WTC11 (cell line): ENCODE data around the gene CCDC51. TPM values are rescaled to one million over a fixed set of nuclear protein-coding genes. Genes with fewer than 3 reads are reported as not detected.
A peak's percentile ranks its signal among the peaks of the same experiment; 100 is the strongest.

ENCODE experiments used
- ATAC-seq: fragments of 200-7000 bp; cut with Tn5 transposase; 2 replicates; pipeline ENCODE4 v1.10.0; 2021; ENCODE audit warnings: mild to moderate bottlenecking, moderate library complexity
- CTCF ChIA-PET: fragments of 300-600 bp; sonication (Branson Sonifier 250); formaldehyde crosslinking; loops from one replicate; lab custom pipeline; 2021; ENCODE audit warnings: antibody characterized with exemption; lab: Charles Lee
- POLR2A ChIA-PET: fragments of 350-600 bp; sonication (Branson Sonifier 250); formaldehyde crosslinking; loops from one replicate; lab custom pipeline; 2021; ENCODE audit warnings: antibody characterized with exemption; lab: Charles Lee
- DNase-seq: peaks from one replicate; pipeline ENCODE4 v3.0.0; 2021; ENCODE audit warnings: low spot score
- H3K27ac Mint-ChIP-seq: 2 replicates; pipeline ENCODE4 v1.8.0; 2021; ENCODE audit warnings: mixed read lengths
- H3K27me3 Mint-ChIP-seq: 2 replicates; pipeline ENCODE4 v1.8.0; 2021; ENCODE audit warnings: low read depth, mild to moderate bottlenecking, moderate library complexity, mixed read lengths
- H3K36me3 Mint-ChIP-seq: 2 replicates; pipeline ENCODE4 v1.8.0; 2021; ENCODE audit warnings: mixed read lengths
- H3K4me1 Mint-ChIP-seq: 2 replicates; pipeline ENCODE4 v1.8.0; 2022; ENCODE audit warnings: mixed read lengths
- H3K4me3 Mint-ChIP-seq: 2 replicates; pipeline ENCODE4 v1.8.0; 2021; ENCODE audit warnings: mild to moderate bottlenecking, moderate library complexity, mixed read lengths
- H3K9me3 Mint-ChIP-seq: 2 replicates; pipeline ENCODE4 v1.8.0; 2021; ENCODE audit warnings: mixed read lengths
- AR ChIP-seq: fragments of 250-450 bp; sonication (Bioruptor Pico); IDR thresholded peaks from 2 replicates; pipeline ENCODE4 v1.9.0; 2021; ENCODE audit warnings: mild to moderate bottlenecking
- CBFB ChIP-seq: sonication (generic); formaldehyde crosslinking; IDR thresholded peaks from 2 replicates; pipeline ENCODE4 v1.8.1; 2022; ENCODE audit warnings: mild to moderate bottlenecking, low read depth, missing genetic modification reagents
- CREM ChIP-seq: sonication (generic); formaldehyde crosslinking; IDR thresholded peaks from 2 replicates; pipeline ENCODE4 v1.8.1; 2022; ENCODE audit warnings: mild to moderate bottlenecking, missing genetic modification reagents, moderate library complexity
- ESRRA ChIP-seq: sonication (generic); formaldehyde crosslinking; IDR thresholded peaks from 2 replicates; pipeline ENCODE4 v1.8.1; 2022; ENCODE audit warnings: mild to moderate bottlenecking, missing genetic modification reagents, borderline replicate concordance
- ETV6 ChIP-seq: sonication (generic); formaldehyde crosslinking; IDR thresholded peaks from 2 replicates; pipeline ENCODE4 v1.8.1; 2022; ENCODE audit warnings: mild to moderate bottlenecking, missing genetic modification reagents
- FOXP1 ChIP-seq: sonication (generic); formaldehyde crosslinking; IDR thresholded peaks from 2 replicates; pipeline ENCODE4 v1.8.0; 2022; ENCODE audit warnings: missing genetic modification reagents, mild to moderate bottlenecking, moderate library complexity, borderline replicate concordance
- GRHL2 ChIP-seq: fragments of 250-450 bp; sonication (Bioruptor Pico); IDR thresholded peaks from 2 replicates; pipeline ENCODE4 v1.8.0; 2022; ENCODE audit warnings: mild to moderate bottlenecking, moderate library complexity; ENCODE audit not compliant: insufficient replicate concordance, severe bottlenecking
- JAZF1 ChIP-seq: fragments of 250-450 bp; sonication (Bioruptor Pico); IDR thresholded peaks from 2 replicates; pipeline ENCODE4 v1.9.0; 2021; ENCODE audit warnings: moderate library complexity, mild to moderate bottlenecking, inconsistent platforms
- KAT7 ChIP-seq: sonication (generic); formaldehyde crosslinking; IDR thresholded peaks from 2 replicates; pipeline ENCODE4 v1.8.1; 2023; ENCODE audit warnings: missing genetic modification reagents, mild to moderate bottlenecking, borderline replicate concordance
- MAX ChIP-seq: sonication (generic); formaldehyde crosslinking; IDR thresholded peaks from 2 replicates; pipeline ENCODE4 v1.8.0; 2022; ENCODE audit warnings: mild to moderate bottlenecking, missing genetic modification reagents
- NFE2L1 ChIP-seq: sonication (generic); formaldehyde crosslinking; IDR thresholded peaks from 2 replicates; pipeline ENCODE4 v1.8.1; 2023; ENCODE audit warnings: missing genetic modification reagents
- SMAD3 ChIP-seq: sonication (generic); formaldehyde crosslinking; IDR thresholded peaks from 2 replicates; pipeline ENCODE4 v1.8.0; 2022; ENCODE audit warnings: missing genetic modification reagents, mild to moderate bottlenecking, borderline replicate concordance
- USF2 ChIP-seq: sonication (generic); formaldehyde crosslinking; IDR thresholded peaks from 2 replicates; pipeline ENCODE4 v1.8.1; 2023; ENCODE audit warnings: mild to moderate bottlenecking, missing genetic modification reagents, moderate library complexity
- ZBTB21 ChIP-seq: sonication (generic); formaldehyde crosslinking; IDR thresholded peaks from 2 replicates; pipeline ENCODE4 v1.8.1; 2023; ENCODE audit warnings: mild to moderate bottlenecking, missing genetic modification reagents, borderline replicate concordance
- ZNF281 ChIP-seq: sonication (generic); formaldehyde crosslinking; IDR thresholded peaks from 2 replicates; pipeline ENCODE4 v1.8.0; 2023; ENCODE audit warnings: mild to moderate bottlenecking, missing genetic modification reagents
- ZSCAN18 ChIP-seq: fragments of 250-450 bp; sonication (Bioruptor Pico); IDR thresholded peaks from 2 replicates; pipeline ENCODE4 v2.1.2; 2022; ENCODE audit warnings: mild to moderate bottlenecking, moderate library complexity
- total RNA-seq: library from RNA; stranded (reverse); gene quantifications from 3 replicates; pipeline ENCODE4 v1.2.3, GENCODE V29; 2021
- TF ChIP-seq, protein P1 (sequence below): sonication (generic); formaldehyde crosslinking; IDR thresholded peaks from 2 replicates; pipeline ENCODE4 v1.8.0; 2022; ENCODE audit warnings: mild to moderate bottlenecking, missing genetic modification reagents
- TF ChIP-seq, protein P2 (sequence below): sonication (generic); formaldehyde crosslinking; IDR thresholded peaks from 2 replicates; pipeline ENCODE4 v1.8.1; 2022; ENCODE audit warnings: low read depth, missing genetic modification reagents, borderline replicate concordance

Gene CCDC51
- total RNA-seq, 1 experiment from 2014 or later: 25.1 TPM

GRCh38 chr3:48446425-48447193 lies 6.7 kb upstream of the CCDC51 start, which contains the start of gene ATRIP (continued):
- no peak for TF ChIP-seq GRHL2 (CRISPR knock-in tag)
- TF ChIP-seq, protein P1, sequence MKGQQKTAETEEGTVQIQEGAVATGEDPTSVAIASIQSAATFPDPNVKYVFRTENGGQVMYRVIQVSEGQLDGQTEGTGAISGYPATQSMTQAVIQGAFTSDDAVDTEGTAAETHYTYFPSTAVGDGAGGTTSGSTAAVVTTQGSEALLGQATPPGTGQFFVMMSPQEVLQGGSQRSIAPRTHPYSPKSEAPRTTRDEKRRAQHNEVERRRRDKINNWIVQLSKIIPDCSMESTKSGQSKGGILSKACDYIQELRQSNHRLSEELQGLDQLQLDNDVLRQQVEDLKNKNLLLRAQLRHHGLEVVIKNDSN: no peak
- peak; percentile 98 for TF ChIP-seq CREM (CRISPR knock-in tag)

DNA sequence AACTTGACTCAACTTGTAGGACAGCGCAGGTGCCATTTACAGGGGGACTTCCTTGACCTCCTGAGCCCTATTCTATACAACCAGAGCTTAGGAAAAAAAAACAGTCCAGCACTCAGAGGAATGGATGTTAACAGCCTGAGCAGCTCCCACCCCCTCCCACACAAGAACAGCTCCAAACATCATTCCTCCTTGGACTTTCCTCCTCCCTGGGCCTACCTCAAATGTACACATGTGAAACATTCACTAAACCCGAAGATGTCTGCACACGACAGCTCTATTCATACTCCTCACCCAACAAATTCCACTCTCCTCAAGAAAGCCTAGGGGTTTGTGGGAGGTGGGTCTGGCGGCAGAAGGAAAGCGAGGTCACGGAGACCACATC lies 6.1 kb upstream of the CCDC51 start:
- ChIA-PET CTCF (interaction anchor here (0.8 to 4.5 kb wide), 9 partner anchors 10 to 189 kb away, joined by 3 to 121 read pairs (median 10); partner anchors contain the start of gene SLC26A6), POLR2A (interaction anchor here (0.5 to 1.8 kb wide), 13 partner anchors 10 to 257 kb away, joined by 3 to 11 read pairs (median 5); partner anchors contain the start of genes CDC25A and SHISA5)
- no peaks in the 10 kb centered on the region for H3K27me3 Mint-ChIP-seq
- TF ChIP-seq USF2 (CRISPR knock-in tag): no peak
- no peak for TF ChIP-seq FOXP1
- TF ChIP-seq SMAD3 (CRISPR knock-in tag): no peak
- TF ChIP-seq, protein P2, sequence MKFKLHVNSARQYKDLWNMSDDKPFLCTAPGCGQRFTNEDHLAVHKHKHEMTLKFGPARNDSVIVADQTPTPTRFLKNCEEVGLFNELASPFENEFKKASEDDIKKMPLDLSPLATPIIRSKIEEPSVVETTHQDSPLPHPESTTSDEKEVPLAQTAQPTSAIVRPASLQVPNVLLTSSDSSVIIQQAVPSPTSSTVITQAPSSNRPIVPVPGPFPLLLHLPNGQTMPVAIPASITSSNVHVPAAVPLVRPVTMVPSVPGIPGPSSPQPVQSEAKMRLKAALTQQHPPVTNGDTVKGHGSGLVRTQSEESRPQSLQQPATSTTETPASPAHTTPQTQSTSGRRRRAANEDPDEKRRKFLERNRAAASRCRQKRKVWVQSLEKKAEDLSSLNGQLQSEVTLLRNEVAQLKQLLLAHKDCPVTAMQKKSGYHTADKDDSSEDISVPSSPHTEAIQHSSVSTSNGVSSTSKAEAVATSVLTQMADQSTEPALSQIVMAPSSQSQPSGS: no peak
- TF ChIP-seq ZBTB21 (CRISPR knock-in tag): no peak
- no peak for TF ChIP-seq ETV6 (CRISPR knock-in tag)
- TF ChIP-seq NFE2L1 (CRISPR knock-in tag): no peak
- TF ChIP-seq KAT7: no peak
- TF ChIP-seq CBFB (CRISPR knock-in tag): 0 out of 2 replicates have a peak, but pooled peaks have one; percentile 16
- TF ChIP-seq MAX (CRISPR knock-in tag): no peak
- TF ChIP-seq AR (CRISPR knock-in tag): no peak
- TF ChIP-seq ESRRA (CRISPR knock-in tag): no peak
- no peak for TF ChIP-seq JAZF1 (CRISPR knock-in tag)
- TF ChIP-seq ZSCAN18: no peak
- 0 out of 2 replicates have a peak, but pooled peaks have one; percentile 15 for TF ChIP-seq ZNF281
- H3K36me3 Mint-ChIP-seq: peaks cover 29% of the 10 kb centered on the region
- peak overlapping the region; percentile 89 for H3K27ac Mint-ChIP-seq
- ATAC-seq: no peak
- H3K4me3 Mint-ChIP-seq: peak overlapping the region; percentile 94
- DNase-seq: no peak
- H3K9me3 Mint-ChIP-seq: no peaks in the 10 kb centered on the region
- peaks cover 29% of the 10 kb centered on the region for H3K4me1 Mint-ChIP-seq
